GM21360 (cell line): ENCODE results near the gene ATXN7.

Experiments used
- ATAC-seq: cut with Tn5 transposase; IDR thresholded peaks from one replicate; pipeline ENCODE4 v1.9.1; 2021; ENCODE audit warnings: mild to moderate bottlenecking, moderate library complexity; ENCODE audit not compliant: unreplicated experiment

The ATXN7 gene

DNA sequence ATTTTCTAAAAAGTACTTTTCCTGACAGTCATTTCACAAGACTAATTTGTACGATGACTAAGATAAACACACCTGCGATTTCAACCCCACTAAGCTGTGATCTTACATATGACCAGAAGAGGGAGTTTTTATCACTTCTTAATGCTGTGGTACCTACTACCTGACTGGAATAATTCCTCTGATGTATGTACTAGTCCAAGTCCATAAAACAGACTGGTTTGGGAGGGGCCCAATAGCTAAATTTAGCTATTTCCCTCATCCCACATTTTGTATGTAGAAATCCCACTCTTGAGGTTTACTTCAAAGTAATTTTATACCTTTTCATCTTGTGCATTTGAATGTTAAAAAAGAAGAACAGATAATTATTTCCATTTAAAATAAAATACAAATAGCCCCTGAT, 98.2 kb downstream of the ATXN7 start:
- ATAC-seq, result peak; percentile 82

DNA sequence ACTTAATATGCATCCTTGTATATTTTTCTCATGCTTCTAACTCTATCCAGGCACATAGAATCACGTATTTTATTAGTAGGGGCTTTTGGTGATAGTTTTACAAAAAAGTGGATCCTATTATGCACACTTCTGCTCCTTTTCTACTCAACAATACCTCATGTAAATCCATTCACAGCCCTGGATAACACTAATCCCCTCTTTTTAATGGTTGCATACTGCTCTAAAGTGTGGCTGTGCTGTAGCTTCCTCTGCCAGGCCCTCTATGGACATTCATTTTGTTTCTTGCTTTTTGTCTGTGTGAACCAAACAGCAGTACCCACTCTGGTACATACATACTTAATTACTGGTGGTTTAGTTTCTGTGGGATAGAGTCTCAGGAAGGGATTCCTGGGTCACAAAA, 99.8 kb downstream of the ATXN7 start:
- no peak for ATAC-seq

DNA sequence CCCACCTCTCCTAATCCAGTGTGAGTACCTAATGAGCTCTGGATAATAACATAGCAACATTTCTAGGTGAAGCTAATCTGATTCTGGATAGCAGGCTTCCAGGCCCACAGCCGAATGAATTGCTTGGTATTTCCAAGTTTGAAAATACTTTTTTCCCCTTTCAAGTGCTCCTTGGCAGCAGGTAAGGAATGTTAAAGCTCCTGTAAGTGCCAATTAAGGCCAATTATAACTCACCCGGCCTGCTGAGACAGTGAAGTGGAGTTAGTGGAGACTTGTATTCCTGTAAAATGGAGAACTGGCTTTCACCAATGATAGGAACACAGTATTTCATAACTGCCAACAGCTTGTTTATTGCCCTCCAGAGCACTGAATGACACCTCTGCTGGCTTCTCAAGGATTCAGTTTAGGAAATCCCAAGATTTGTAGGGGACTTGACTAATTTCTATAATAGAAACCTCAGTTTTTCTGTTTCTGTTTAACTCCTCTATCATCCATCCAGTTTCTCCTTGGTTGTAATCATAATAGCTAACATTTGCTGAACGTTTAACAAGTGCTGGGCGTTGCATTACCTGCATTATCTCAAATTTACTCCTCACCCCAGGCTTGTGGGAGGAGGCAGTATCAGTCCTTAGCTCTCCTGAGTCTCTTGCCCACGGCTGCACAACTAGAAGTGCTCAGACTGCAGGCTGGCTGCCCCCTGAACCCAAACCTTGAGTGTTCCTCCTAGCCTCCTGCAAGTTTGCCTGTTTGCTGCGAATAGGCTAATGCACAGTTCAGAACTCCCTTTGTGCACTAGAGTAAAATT, 101.2 kb downstream of the ATXN7 start:
- ATAC-seq, result no peak

DNA sequence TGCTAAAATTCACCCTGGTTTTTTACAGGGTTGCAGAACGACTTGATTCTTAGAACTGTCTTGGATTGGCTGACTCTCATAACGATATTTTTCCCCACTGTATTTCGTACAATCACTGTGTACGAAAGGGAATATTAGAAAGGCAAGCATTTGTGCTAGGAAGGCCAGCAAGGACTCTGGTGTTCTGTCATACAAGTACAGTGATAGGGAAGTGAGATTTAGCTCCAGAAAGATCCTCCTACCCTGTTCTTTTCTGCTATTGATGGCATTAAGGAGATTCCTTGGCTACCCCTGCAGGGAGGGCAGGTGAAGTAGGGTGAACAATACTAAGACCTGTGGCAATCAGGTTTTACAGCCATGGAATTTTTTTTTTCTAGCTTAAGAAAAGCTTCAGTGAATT, 102.3 kb downstream of the ATXN7 start:
- no peak for ATAC-seq

DNA sequence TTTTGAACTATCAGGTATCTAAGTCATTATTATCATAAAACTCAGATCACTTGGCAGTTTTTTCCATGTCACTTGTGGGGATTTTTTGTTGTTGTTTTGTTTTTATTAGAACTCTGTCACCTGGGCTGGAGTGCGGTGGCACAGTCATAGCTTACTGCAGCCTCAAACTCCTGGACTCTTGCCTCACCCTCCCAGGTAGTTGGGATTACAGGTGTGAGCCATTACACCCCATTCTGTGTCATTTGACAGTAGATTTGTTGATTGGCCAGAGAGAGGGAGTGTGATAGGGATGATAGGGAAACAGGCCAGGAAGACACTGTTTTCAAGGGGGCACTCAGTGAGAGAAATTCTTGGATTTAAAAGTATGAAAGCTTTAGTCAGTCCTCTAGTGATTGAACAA, 103.2 kb downstream of the ATXN7 start:
- no peak for ATAC-seq

DNA sequence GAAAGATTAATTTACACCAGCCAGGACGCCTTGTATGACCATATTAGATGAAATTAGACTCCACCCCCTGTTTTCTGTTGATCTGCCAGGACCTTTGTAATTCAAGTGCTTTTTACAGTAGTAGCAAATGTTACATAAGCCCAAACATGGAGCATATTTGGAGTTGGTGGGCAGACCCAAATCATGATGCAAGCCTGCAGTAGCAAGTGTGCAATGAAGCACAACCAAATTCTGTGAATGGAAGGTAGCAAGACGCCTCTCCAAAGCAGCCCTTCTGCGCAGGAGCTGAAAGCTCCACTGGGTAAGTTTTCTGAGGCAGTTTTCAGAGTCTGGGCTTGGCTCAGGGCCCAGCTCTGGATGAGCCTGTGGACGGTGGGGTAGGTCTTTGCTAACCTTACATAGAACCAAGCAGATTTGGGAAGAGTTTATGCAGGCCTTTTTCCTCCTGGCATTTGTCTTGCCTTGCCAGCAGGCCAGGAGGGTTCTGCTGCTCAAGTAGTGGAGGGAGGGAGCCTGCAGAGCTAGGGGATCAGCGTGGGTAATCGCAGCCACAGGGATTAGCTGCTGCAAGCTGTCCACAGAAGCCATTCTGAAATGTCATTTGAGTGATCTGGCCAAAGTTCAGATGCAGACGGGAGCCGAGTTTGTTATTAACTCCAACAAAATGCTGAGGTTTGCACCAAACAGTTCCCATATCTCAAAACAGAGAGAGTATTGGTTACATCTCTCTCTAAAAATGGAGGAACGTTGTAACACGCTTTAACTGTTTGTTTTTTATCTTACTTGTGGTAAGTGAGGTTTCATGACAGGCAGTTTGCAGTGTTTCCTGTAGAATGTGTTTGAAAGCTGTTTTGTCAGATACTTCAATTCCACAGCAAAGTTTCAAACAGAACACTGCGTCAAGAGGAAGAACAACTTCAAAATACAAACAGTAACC, 104.3 kb downstream of the ATXN7 start:
- peak; percentile 72 for ATAC-seq

DNA sequence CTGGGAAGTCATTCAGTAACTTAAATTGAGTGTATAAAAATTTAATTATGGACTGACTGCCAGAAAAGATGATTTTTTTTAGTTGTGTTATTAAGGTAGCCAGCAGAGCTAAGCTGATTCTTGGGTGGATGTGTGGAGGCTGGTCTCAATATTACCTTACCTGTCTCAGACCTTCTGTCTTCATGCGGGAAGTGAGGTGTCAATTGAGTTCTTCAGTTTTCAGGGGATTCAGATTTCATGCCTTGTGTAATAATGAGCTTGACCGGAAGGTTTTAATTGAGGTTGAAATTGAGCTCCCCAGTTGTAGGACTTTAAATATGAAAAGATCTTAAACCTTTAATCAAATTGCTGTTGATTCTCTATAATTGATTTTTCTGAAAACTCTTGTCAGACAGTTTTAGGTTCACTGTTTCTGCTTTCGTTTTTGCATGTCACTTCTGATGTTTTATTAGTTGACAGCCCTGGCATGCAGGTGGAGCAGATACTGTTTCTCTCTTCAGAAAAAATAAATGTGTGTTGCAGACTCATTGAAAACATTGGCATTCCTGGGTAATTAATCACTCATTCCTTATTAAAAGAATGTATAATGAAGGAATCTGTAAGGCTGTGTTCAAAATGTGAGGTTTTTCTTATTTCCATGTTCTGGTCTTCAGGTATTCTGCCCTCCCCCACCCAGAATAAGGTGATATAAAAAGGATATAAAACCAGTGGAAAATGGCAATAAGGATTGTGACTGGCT, 105.1 kb downstream of the ATXN7 start:
- ATAC-seq, result peak; percentile 27

DNA sequence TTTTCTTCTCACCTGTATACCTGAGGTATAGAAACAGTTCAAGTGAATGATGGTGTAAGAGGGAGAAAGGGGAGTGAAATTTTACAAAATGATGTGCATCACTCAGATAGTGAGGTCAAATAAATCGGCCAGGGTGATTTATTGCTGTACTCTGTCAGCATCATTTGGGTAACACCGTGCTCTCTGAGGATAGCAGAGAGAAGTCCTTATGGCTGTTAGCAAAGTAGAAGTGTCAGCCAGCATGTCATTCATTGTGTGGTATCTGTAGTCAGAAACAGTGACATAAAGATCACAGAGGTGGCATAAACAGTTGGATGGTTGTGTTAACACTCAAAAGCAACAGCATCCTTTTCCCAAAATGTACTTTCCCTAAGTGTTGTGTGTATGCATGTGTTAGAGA, 106.2 kb downstream of the ATXN7 start:
- no peak for ATAC-seq

DNA sequence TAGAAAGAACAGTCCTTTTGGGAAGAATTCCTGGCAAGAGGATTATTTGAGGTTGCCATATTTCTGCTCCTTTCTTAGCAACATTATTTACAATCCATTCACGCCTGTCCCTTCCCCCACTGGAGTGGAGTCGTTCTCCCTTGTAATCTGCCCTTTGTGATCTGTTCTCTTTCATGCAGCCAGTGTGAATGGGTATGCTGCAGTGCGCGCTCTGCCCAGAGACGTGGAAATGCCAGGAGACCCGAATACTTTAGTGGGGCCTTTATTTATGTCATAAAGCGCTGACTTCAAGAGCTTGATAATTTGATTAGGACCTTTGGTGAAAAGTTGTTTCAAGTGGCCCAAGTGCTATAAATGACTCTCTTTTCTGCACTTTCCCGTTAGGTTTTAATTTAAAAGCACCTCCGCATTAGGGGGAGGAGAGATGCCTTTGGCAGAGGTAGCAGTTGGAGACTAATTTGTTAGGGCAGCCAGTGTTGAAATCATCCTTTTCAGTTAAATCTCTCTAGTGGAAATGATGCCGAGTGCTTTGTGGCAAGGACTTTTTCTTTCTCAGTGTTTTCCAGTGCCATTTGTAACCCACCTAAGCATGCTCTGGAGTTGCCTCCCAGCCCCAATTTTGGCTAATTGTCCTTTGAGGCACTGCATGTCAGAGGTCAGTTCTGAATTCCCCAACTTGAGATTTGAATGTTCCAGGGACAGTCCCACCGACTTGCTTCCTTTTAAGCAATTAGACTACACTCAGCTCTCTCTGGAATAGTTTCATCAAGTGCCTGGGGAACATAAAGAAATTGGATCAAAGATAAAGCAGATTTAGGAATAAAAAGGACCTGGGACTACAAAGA, 107.2 kb downstream of the ATXN7 start:
- no peak for ATAC-seq

DNA sequence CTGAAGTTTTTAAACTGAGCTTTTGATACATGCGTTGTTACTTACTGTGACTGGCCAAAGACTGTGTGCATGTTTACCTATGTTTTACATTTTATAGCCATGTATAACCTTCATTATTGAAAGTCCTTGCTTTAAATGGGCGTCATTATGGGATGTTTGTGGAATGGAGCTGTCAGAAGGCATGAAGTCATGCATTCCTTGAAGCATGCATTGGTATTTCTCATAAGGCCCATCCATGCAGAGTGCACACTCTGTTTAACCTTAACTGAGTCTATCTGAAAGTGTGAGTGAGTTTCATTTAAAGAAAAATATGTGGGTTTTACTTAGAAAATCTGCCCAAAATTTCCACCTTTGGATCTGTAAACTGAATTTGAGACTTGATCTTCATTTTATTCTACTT, 108.5 kb downstream of the ATXN7 start:
- ATAC-seq, result no peak

DNA sequence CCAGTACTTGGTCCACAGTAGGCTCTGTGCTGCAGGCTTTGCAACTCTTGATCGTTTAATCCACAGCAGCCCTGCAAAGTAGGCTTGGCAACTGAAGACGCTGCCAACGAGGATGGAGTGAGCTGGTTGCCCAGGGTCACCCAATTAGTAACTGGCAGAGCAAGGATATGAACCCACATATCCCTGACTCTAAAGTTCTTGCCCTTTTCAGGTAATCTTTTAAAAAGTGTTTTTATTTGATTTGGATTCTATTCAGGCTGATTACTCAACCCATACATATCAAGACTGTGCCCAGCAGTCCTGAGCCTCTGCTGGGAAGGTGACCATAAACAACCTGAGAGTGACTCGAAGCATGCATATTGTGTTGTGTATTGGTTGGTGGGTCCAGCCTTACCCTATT, 109.3 kb downstream of the ATXN7 start:
- ATAC-seq, result no peak

DNA sequence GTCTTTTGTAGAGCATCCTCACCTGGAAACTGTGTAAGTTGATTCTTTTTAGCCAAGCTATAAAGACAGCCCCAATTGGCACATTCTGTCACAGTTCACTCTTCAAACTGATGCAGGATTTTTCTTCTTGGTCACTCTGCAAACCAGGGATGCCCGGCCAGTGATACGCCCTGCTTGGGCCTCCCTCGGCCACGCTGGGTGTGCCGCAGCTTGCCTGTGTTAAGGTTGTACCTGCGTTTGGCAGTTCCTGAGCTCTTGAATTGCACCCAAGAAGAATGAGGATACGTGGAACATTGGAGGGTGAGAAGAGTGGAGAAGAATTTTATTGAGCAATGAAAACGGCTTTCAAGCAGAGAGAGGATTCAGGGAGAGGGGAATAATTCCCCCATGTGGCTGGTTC, 109.7 kb downstream of the ATXN7 start:
- ATAC-seq, result no peak

DNA sequence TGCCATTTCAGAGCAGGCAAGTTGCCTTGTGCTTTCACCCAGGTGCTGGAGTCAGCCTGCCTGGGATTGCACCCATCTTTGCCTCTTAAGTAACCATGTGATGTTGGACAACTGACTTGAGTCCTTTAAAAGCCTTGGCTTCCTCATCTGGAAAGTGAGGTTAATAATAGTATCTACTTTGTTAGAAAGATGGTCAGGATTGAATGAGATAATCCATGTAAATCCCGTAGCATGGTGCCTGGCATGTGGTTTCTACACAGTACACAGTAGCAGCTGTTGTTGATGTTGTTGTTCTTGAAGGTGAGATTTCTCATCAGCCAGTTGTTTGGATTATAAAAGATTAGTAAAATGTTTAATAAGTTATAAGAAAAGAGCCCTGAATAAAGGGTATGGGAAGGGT, 110.8 kb downstream of the ATXN7 start:
- ATAC-seq, result no peak

DNA sequence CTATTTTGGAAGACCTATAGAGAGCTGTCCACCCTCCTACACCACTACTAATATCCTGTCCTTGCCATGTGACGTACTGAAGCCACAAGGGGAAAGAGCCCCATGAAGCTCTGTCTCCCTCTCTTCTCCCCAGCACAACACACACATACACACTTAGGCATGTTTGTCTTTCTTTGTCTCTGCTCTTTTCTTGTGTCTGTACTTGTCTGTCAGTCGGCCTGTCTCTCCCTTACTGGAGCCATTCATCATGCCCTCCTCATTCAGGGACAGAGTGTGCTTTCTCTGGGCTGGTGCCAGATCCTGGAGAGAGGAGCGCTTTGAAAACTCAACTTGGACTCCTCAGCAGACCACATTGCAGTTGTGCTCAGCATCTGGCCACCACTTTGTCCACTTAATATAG, 112.1 kb downstream of the ATXN7 start:
- ATAC-seq, result no peak

DNA sequence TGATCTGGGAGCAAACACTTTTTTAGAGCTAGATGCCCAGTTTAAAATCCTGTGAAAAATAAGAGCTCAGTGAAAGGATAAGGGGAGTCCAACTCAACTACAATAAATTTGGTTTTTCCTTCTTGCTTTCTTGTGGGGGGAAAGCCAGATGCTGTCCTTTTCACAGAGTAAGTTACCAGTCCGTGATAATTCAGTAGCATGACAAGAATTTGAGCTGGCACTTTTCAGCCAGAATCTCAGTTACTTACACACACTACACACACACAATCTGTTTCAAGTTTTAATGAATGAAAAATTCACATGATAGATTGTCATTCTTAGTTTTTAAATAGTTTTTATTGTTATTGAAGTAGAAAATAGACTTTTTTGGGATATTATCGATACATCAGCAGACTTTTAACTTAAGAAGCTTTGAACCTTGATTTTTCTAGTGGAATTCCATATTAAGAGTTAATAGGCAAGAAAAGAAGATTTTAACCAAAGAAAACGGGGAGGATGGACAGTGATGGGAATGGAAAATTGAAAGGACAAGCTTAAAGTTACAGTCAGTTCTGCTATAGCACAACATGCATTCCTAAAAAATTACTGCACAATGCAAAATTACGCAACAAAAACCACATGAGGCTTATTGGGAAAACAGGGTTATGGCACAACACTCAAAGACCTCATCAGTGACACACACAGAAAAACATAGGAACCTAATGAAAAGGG, 112.6 kb downstream of the ATXN7 start:
- no peak for ATAC-seq

DNA sequence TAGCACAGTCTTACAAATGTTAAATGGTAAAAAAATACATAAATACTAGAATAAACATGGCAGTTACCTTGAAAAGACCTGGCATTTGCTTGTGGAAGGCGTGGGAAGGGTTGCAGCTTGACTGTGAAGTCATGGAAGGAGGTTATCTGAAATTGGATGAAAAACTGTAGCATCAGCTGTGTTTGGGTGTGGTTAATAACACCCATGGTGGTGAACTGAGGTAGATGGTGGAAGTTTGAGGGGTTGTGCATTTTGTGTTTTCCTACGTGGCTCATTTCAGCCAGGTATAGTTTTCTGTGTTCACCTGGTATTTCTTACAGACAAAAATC, 113.2 kb downstream of the ATXN7 start:
- no peak for ATAC-seq

DNA sequence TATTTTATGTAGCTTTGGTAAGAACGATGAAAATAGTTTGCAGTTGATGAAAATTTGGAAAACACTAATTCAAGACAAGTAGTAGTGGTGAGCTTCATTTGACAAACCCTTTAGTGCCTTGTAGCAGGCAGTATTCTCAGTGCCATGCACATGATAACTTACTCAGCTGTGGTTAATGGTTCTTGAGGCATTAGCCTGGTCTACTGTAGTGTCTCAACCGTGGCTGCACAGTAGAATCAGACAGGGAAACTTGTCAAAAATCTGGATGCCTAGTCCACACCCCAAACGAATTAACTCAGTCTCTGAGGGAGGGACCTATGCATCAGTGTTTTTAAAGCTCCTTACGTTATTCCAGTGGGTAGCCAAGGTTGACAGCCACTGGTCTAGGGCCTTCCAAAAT, 114.2 kb downstream of the ATXN7 start:
- no peak for ATAC-seq

DNA sequence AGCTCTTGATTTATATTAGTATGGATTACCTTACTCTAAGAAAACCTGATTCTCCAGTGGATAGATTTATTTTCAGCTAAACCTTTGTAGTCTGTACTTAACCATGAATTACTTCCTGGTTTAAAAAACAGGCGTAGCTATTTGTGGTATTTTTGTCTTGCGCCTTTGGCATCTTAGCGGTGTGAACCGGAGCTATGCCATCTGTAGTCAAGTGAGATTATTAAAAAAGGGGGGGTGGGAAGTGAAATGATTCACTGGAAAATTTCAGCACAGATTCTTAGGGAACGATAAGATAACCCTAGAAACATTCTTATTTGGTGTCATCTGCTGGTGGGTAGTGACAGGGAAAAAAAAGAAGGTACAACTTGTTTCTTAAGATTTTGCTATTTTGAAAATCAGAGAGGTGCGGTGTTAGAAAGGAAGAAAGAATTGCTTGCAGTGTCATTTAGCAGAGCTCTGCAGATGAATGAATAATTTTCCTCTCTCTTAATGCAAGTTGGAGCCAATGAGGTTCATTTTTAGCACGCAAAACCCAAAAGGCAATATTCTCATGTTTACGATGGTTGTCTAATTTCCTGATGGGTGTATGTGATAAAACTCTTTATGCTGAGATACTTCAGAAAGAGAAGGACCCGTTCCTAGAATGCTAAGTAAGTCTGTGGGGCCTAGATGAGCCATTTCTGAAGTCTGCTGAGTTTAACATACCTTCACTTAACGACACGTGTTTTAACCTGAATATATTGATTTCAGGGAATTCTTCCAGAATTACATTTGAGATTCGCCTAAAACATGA, 115.6 kb downstream of the ATXN7 start:
- ATAC-seq, result no peak

DNA sequence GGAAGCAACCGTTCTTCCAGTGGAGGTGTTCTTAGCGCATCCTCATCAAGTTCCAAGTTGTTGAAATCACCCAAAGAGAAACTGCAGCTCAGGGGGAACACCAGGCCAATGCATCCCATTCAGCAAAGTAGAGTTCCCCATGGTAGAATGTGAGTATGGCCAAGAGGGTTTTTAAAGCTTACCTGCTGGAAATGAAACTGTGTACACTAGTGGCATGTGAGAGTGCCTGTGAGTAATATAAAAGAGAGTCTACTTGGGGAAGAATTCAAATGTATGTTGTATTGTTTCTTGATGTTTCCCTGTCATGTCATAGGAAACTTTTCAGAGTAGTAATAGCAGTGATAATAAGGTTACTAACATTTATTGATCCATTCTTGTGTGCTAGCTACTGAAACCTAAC, 116.4 kb downstream of the ATXN7 start:
- no peak for ATAC-seq
